Occipital lobe (tissue), 2 donors: ENCODE measurements around the gene MAP3K9. TPM values are rescaled to one million over a fixed set of nuclear protein-coding genes. Genes with fewer than 3 reads are reported as not detected.

Source experiments
- DNase-seq: peaks from one replicate; lab custom pipeline; 2025; lab: John Stamatoyannopoulos, UW
- total RNA-seq: library from RNA; depleted of rRNA; stranded (reverse); fragments of >200 nt; gene quantifications from one replicate; pipeline ENCODE4 v1.2.3, GENCODE V29; 2014

Gene MAP3K9
- total RNA-seq, 1 donor from 2014 or later, result 19.3 TPM

DNA sequence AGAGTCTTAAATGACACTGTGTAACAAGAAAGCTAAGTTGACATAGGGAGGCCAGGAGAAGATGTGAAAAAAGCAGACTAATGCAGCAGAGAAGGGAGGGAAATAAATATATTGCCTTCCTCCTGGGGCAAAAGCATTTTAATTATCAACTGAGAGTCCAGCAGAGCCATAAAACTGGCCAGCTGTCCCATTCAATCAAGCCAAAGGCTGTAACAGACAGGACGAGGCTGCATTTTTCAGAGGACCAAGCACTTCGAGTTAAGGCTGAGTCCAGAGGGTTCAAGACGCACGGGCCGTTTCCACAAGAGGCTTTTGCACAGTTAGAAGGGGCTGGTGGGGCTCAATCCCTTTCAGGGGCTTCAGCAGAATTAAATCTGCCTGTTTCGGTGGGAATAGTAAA lies 20.4 kb downstream of the MAP3K9 start:
- no peak for DNase-seq

DNA sequence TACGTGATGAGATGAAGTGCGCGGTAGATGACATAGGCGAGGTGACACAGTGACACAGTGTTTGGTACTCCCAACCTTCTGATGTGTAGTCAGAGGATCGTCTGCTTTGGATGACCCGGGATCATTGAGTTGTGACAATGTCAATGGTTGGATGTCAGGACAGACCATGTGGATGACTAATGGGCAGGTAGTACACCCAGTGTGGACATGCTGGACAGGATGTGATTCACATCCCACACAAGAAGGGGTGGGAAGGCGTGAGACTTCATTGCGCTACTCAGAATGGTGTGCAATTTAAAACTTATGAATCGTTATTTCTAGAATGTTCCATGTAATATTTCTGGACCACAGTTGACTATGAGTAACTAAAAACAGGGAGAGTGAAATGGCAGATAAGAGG lies 23.8 kb downstream of the MAP3K9 start:
- DNase-seq, result no peak

GRCh38 chr14:70784886-70785285 lies 24.4 kb downstream of the MAP3K9 start:
- DNase-seq, result no peak

GRCh38 chr14:70782361-70782760 lies 27.0 kb downstream of the MAP3K9 start:
- no peak for DNase-seq

DNA sequence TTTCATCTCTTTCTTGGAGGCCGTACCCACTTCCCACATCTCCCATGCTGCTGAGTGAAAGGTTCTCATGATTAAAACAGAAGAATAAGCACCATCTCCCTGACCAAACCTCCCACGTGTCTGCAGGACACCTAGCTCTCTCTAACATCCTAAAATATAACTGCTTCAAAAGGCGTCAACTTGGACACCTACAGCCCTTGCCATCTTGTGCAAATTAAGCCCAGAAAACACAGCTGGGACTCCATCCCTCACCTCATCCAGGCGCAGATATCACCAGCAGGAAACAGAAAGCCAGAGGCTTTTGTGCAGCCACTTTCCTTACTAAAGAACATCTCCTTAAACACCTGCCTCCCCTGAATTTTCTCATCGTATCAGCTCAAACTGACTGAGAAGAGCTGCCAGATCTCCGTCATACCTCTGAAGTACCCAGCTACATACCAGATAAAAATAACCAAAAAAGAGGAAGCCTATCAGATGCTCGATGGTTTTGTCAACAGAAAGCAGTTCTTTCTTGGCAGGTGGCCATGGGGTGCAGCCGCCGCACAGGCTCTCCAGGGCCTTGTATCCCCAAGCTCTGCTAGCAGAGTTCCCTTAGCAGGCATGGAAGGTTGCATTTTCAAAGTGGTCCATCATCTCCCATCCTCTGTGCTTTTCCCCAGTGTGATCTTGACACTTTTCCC lies 28.8 kb downstream of the MAP3K9 start:
- DNase-seq, result peak; percentile 19

GRCh38 chr14:70779667-70780066 lies 29.6 kb downstream of the MAP3K9 start:
- no peak for DNase-seq

- no peak for DNase-seq
These were observed 33.1 kb downstream of the MAP3K9 start for GRCh38 chr14:70776197-70776596.

DNA sequence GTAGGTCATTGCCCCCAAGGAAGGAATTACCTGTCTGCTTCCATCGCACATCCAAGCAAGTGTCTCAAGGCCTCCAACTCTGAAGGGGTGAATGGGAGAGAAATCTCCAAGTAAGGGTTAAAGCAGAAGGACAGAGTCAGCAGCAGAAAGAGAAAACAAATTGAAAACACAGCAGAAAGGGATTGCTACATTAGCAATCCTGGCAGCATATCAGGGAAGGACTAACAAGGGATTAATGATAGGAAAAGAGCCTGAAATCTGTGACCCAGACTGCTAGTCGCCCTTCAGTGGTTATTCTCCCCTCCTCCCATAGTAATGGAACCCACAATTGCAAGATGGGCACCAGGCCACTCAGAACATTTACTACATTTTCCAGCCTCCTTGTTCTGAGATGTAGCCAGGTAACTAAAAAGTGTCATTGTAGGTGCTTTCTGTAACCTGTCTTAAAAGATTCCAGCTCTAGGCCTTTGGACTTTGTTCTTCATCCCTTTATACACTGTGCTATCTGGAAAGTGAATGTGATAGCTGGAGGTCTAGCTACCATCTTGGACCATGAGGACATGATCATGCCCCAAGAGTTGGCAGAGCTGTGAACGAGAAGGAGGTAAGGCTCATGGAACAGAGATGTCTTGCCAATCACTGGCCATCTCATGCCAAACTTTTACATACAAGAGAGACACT lies 36.0 kb downstream of the MAP3K9 start:
- DNase-seq, result no peak

DNA sequence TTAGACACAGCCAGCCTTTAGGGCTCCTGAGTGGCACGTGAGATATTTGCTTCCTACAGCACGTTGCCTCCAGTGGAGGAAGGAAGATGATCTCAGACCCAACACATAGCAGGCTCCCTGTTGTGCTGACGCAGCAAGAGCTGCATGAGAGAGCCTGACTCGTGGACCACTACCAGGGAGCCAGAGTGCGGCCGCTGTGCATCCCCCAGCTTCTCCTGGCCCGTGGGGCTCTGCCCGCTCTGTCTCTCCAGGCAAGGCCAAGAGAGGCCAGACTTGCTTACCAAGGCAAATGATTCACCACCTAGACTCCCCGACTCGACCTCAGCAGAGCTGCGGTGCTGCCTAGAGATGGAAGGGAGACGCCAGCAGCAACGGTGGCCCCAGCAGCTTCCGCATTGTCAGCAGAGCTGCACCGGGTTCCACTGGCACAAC lies 37.5 kb downstream of the MAP3K9 start:
- peak; percentile 15 for DNase-seq

GRCh38 chr14:70770490-70770889 lies 38.8 kb downstream of the MAP3K9 start:
- no peak for DNase-seq

DNA sequence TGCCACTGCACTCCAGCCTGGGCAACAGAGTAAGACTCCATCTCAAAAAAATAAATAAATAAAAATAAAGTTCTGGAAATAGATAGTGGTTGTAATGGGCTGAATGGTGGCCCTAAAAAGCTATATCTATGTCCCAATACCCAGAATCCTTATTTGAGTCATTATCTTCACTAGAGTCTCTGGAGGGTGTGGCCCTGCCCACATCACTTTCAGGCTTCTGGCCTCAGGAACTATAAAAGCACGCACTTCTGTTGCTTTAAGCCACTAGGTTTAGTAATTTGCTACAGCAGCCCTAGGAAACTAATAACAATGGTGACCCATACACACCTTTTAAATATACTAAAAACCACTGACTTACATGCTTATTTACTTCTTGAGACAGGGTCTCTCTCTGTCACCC lies 49.9 kb downstream of the MAP3K9 start:
- DNase-seq, result no peak

DNA sequence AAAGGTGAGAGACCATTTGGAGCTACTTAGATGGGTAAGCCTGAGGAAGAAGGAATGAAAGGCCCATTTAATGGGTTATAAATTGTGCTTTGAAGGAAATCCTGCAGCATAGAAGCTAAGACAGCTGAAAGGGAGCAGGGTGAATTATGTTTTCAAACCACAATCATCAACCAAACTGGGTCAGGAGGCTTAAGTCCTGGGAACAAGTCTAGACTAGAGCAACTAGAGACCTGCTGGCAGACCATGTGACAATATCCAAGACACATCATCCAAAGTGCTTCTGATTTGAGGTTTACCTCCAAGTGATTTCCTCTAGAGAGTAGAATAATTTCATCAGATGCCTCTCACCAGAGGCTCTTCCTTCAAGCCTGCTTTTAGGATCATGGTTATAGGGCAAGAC lies 53.7 kb downstream of the MAP3K9 start:
- DNase-seq, result no peak

- DNase-seq, result no peak
These were observed 54.3 kb downstream of the MAP3K9 start for GRCh38 chr14:70754991-70755390.

DNA sequence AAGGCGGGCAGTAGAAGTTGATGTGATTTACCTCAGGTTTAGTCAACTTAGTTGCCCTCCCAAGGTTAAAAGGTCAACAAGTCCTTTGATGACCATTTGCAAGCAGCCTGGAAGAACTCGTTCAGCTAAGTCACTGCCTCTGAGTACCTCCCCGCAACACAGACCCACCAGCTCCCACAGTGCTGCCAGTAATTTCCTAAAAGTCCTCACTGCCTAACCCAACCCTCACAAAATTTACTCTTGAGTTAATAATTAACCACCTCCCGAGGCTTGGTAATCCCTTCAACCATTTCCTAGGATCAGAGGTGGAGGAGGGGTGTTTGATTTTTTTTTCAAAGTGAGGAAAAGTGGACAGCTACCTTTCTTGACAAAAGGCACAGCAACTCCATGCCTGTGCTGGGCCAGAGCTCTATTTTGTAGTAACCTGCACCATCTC lies 55.8 kb downstream of the MAP3K9 start:
- no peak for DNase-seq

DNA sequence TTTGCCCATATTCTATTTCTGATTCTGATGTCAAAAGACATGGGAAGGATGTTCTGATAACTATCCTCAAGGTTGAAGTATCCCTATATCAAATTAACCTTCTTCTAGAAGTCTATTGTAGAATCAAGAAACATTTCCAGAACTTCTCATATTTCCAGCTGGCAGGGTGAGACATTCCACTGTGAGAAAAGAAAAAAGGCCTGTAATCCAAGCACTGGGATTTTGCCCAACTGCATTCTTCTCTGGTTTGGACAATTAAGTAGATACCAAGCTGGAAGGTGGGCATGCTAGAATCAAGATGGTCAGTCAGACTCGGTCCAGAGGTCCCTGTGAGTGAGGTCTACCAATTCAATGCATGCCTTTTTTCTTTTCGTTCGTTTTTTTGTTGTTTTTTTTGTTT lies 60.9 kb downstream of the MAP3K9 start:
- DNase-seq, result no peak

- no peak for DNase-seq
These were observed 64.7 kb downstream of the MAP3K9 start for GRCh38 chr14:70744641-70745040.

DNA sequence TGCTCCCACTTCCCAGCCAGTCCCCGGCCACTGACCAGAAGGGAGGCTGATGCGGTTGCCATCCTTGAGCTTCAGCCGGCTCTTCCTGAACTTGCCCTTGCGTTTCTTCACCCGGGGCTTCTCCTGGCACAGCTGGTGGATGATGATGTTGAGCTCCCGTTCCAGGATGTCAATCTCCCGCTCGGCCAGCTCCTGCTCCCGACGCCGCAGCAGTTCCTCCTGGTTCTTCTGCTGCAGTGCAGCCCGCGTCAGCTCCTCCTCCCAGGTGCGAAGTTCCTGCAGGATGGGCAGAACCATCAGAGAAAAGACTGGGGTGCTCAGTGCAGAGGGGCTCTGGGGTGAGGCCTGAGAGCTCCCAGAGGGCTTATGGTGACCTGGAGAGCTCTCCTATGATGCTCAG lies 67.0 kb downstream of the MAP3K9 start:
- DNase-seq, result no peak

GRCh38 chr14:70741482-70741881 lies 67.8 kb downstream of the MAP3K9 start:
- no peak for DNase-seq

DNA sequence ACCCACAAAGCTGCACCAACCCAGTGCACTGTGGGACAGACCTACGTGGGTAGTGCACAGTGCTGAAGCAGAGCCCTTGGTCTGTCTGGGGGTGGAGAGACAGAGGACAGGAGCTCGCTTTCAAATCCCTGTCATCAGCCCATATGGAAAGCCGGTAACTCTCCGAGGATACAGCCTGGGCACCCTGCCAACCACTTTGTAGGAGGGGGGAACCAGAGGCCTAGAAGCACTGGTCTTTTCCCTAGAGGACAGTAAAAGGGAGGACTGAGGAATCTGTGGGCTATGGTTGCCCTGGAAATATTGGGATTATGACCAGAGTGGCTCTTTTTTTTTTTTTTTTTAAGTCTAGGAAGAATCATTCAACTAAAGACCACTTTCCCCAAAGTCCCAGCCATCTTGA lies 74.3 kb downstream of the MAP3K9 start:
- no peak for DNase-seq

GRCh38 chr14:70731447-70732239 lies 77.7 kb downstream of the MAP3K9 start:
- DNase-seq, result no peak

GRCh38 chr14:70730393-70730792 lies 78.9 kb downstream of the MAP3K9 start:
- no peak for DNase-seq

DNA sequence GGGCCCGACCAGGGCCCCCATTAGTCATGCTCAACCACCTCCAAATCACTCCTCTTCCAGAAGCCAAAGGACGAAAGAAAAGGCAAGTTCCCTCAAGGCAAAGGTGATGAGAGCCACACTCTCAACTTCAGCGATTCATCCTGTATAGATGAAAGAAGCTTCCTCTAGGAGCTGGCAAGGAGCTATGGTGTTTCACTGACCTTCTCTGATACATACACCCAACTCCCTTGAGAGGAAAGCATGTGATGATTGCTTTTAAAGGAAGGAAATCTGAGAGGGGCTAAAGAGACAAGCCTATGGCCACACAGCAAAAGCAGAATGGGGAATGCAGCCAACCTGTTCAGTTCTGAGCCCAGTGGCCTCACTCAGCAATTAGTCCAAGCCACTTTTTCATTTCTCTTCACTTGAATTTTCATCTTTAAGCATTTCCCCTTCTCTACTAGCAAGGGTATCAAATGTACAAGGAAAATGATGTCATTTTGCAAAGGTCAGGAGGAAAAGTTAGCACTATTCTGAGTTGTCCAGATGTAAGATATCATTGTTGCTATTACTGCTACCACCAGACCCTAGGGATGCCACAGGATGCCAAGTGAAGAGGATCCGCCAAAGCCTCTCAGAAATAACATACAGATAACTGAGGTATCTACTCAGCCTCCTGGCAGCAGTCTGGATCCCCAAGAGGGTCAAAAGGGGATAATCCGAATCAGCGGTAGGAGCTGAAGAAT lies 82.5 kb downstream of the MAP3K9 start:
- DNase-seq, result no peak
